ENCODE data around the gene GADL1. TPM values are rescaled to one million over a fixed set of nuclear protein-coding genes. Genes with fewer than 3 reads are reported as not detected.

GADL1 gene
- total and polyA plus RNA-seq, 7 experiments from 2014 or later: not detected

GRCh38 chr3:30864836-30865235, 29.6 kb downstream of the GADL1 start:
- H3K27me3 ChIP-seq (ENCODE audit: control insufficient read depth in 2 of 2, insufficient read depth in 2 of 2, low read length in 2 of 2): peaks cover 0 to 3% of the 10 kb centered on the region in 2 donors
- DNase-seq (no peak), ATAC-seq (no peak)
- Mint-ChIP-seq H3K9me3 (no peaks in the 10 kb centered on the region), H3K4me3 (no peak overlapping the region), H3K36me3 (no peaks in the 10 kb centered on the region), H3K27me3 (peaks cover 0 to 20% (median 0%) of the 10 kb centered on the region in 5 donors), H3K27ac (no peak overlapping the region), H3K4me1 (no peaks in the 10 kb centered on the region)
- POLR2A ChIA-PET: no interaction called here
- H3K4me3 ChIP-seq (ENCODE audit: low read length): no peak overlapping the region
- intact Hi-C loops (cut with micrococcal nuclease): no loop called here
- no peak overlapping the region for H3K27ac ChIP-seq (ENCODE audit: low read depth, low read length)
- CTCF ChIA-PET: interaction anchor here (0.5 kb wide), 1 partner anchor 84 kb away, joined by 3 read pairs; no protein-coding TSS in a partner anchor
- H3K36me3 ChIP-seq (ENCODE audit: control insufficient read depth in 2 of 3, insufficient read depth in 3 of 3, low read length in 3 of 3): no peaks in the 10 kb centered on the region
- H3K4me1 ChIP-seq (ENCODE audit: control insufficient read depth in 2 of 2, insufficient read depth in 2 of 2, low read length in 2 of 2): no peaks in the 10 kb centered on the region
- H3K9me3 ChIP-seq (ENCODE audit: control insufficient read depth in 2 of 3, low read length in 3 of 3): no peaks in the 10 kb centered on the region

DNA sequence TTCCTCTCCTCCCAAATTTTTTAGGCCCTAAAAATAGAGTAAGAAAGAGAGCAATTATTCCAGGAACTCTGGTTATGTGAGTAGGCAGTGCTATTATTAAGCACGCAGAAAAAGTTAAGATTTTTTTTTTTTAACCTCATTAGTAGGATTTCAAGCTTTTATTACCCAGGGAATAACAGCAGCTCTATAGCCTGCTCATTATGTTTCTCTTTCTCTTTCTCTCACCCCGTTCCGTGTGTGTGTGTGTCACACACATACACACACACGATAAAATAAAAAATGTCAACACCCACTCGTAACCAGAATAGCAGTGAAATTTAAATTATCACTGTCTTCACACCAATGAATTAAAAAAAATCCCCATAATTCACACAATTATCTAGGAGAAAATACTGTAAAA, 30.3 kb downstream of the GADL1 start:
- Histone ChIP-seq H3K27me3 (ENCODE audit: control insufficient read depth in 2 of 2, insufficient read depth in 2 of 2, low read length in 2 of 2) (peaks cover 0 to 3% of the 10 kb centered on the region in 2 donors), H3K4me3 (ENCODE audit: low read length) (no peak overlapping the region), H3K9me3 (ENCODE audit: control insufficient read depth in 2 of 3, low read length in 3 of 3) (no peaks in the 10 kb centered on the region), H3K4me1 (ENCODE audit: control insufficient read depth in 2 of 2, insufficient read depth in 2 of 2, low read length in 2 of 2) (no peaks in the 10 kb centered on the region), H3K36me3 (ENCODE audit: control insufficient read depth in 2 of 3, insufficient read depth in 3 of 3, low read length in 3 of 3) (no peaks in the 10 kb centered on the region), H3K27ac (ENCODE audit: low read depth, low read length) (no peak overlapping the region)
- Mint-ChIP-seq H3K9me3 (no peaks in the 10 kb centered on the region), H3K4me1 (no peaks in the 10 kb centered on the region), H3K27me3 (peaks cover 0 to 20% (median 0%) of the 10 kb centered on the region in 5 donors), H3K4me3 (no peak overlapping the region), H3K27ac (no peak overlapping the region), H3K36me3 (no peaks in the 10 kb centered on the region)
- ATAC-seq: no peak
- DNase-seq: no peak
- intact Hi-C loops (cut with micrococcal nuclease): no loop called here
- ChIA-PET CTCF (no interaction called here), POLR2A (no interaction called here)

GRCh38 chr3:30862004-30862403, 32.5 kb downstream of the GADL1 start:
- Histone ChIP-seq H3K4me3 (ENCODE audit: low read length) (no peak overlapping the region), H3K27me3 (ENCODE audit: control insufficient read depth in 2 of 2, insufficient read depth in 2 of 2, low read length in 2 of 2) (peaks cover 0 to 3% of the 10 kb centered on the region in 2 donors), H3K27ac (ENCODE audit: low read depth, low read length) (no peak overlapping the region), H3K36me3 (ENCODE audit: control insufficient read depth in 2 of 3, insufficient read depth in 3 of 3, low read length in 3 of 3) (no peaks in the 10 kb centered on the region), H3K9me3 (ENCODE audit: control insufficient read depth in 2 of 3, low read length in 3 of 3) (no peaks in the 10 kb centered on the region), H3K4me1 (ENCODE audit: control insufficient read depth in 2 of 2, insufficient read depth in 2 of 2, low read length in 2 of 2) (no peaks in the 10 kb centered on the region)
- ATAC-seq (no peak), DNase-seq (no peak)
- no peaks in the 10 kb centered on the region for H3K9me3 Mint-ChIP-seq
- H3K4me3 Mint-ChIP-seq: no peak overlapping the region
- intact Hi-C loops (cut with micrococcal nuclease): no loop called here
- ChIA-PET POLR2A (no interaction called here), CTCF (no interaction called here)
- H3K27me3 Mint-ChIP-seq: peaks cover 0 to 20% (median 0%) of the 10 kb centered on the region in 5 donors
- no peaks in the 10 kb centered on the region for H3K36me3 Mint-ChIP-seq
- H3K4me1 Mint-ChIP-seq: no peaks in the 10 kb centered on the region
- no peak overlapping the region for H3K27ac Mint-ChIP-seq

- ChIA-PET CTCF (no interaction called here), POLR2A (no interaction called here)
- no peaks in the 10 kb centered on the region for H3K4me1 ChIP-seq (ENCODE audit: control insufficient read depth in 2 of 2, insufficient read depth in 2 of 2, low read length in 2 of 2)
- no peak overlapping the region for H3K4me3 ChIP-seq (ENCODE audit: low read length)
- H3K27ac Mint-ChIP-seq: no peak overlapping the region
- H3K27me3 Mint-ChIP-seq: peaks cover 0 to 19% (median 0%) of the 10 kb centered on the region in 5 donors
- no peaks in the 10 kb centered on the region for H3K4me1 Mint-ChIP-seq
- H3K4me3 Mint-ChIP-seq: no peak overlapping the region
- H3K9me3 Mint-ChIP-seq: no peaks in the 10 kb centered on the region
- no peak overlapping the region for H3K27ac ChIP-seq (ENCODE audit: low read depth, low read length)
- no peaks in the 10 kb centered on the region for H3K27me3 ChIP-seq (ENCODE audit: control insufficient read depth in 2 of 2, insufficient read depth in 2 of 2, low read length in 2 of 2)
- H3K9me3 ChIP-seq (ENCODE audit: control insufficient read depth in 2 of 3, low read length in 3 of 3): no peaks in the 10 kb centered on the region
- no peaks in the 10 kb centered on the region for H3K36me3 Mint-ChIP-seq
- no peak for DNase-seq
- no peaks in the 10 kb centered on the region for H3K36me3 ChIP-seq (ENCODE audit: control insufficient read depth in 2 of 3, insufficient read depth in 3 of 3, low read length in 3 of 3)
- intact Hi-C loops (cut with micrococcal nuclease): no loop called here
- ATAC-seq: no peak
These were observed 35.5 kb downstream of the GADL1 start for GRCh38 chr3:30858894-30859389.

DNA sequence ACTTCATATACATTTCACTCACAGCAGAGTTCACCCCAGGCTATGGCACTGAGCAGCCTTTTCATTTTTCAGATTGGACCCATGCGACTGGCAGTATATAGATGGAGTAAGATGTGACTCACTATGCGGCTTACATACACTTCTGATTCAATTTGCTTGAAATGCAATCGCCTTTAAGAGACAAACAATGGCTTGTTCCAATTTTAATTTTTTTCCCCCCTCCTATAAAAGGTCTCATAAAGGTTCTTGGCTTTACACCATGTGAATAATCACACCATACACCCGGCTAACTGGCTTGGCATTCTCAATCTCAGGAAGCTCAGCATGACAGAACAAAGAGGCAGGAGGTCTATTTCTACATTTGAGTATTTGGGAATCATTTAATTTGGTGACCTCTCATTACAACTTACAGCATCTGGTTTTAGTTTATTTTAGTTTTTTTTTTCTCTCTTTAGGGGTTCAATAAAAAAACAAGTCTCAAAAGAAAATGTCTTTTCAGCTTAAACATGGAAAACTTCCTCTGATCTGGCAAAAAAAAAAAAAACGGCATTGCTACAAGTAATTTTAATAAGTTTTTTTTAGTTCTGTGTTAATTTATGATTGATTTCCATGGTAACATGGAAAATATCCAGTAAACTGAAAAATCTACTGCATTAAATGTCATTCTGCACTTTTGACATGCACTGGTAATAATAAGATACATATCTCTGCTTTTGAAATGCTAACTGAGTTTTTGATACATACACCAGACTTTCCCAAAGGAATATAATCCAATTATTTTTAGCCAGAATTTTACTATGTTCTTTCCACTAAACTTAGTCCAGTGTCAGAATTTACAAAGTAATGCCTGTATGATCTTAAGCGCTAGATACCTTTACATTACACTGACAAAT, 38.8 kb downstream of the GADL1 start:
- peaks cover 0 to 3% (median 0%) of the 10 kb centered on the region in 5 donors for H3K36me3 Mint-ChIP-seq
- H3K4me1 Mint-ChIP-seq: no peaks in the 10 kb centered on the region
- ATAC-seq (no peak), DNase-seq (no peak)
- Histone ChIP-seq H3K27me3 (ENCODE audit: control insufficient read depth in 2 of 2, insufficient read depth in 2 of 2, low read length in 2 of 2) (no peaks in the 10 kb centered on the region), H3K9me3 (ENCODE audit: control insufficient read depth in 2 of 3, low read length in 3 of 3) (no peaks in the 10 kb centered on the region), H3K27ac (ENCODE audit: low read depth, low read length) (no peak overlapping the region), H3K36me3 (ENCODE audit: control insufficient read depth in 2 of 3, insufficient read depth in 3 of 3, low read length in 3 of 3) (no peaks in the 10 kb centered on the region), H3K4me3 (ENCODE audit: low read length) (no peak overlapping the region), H3K4me1 (ENCODE audit: control insufficient read depth in 2 of 2, insufficient read depth in 2 of 2, low read length in 2 of 2) (no peaks in the 10 kb centered on the region)
- no peak overlapping the region for H3K4me3 Mint-ChIP-seq
- H3K9me3 Mint-ChIP-seq: peaks cover 0 to 2% (median 0%) of the 10 kb centered on the region in 11 donors
- POLR2A ChIA-PET: no interaction called here
- no peak overlapping the region for H3K27ac Mint-ChIP-seq
- peaks cover 0 to 5% (median 0%) of the 10 kb centered on the region in 5 donors for H3K27me3 Mint-ChIP-seq
- intact Hi-C loops (cut with micrococcal nuclease): no loop called here
- CTCF ChIA-PET: no interaction called here

DNA sequence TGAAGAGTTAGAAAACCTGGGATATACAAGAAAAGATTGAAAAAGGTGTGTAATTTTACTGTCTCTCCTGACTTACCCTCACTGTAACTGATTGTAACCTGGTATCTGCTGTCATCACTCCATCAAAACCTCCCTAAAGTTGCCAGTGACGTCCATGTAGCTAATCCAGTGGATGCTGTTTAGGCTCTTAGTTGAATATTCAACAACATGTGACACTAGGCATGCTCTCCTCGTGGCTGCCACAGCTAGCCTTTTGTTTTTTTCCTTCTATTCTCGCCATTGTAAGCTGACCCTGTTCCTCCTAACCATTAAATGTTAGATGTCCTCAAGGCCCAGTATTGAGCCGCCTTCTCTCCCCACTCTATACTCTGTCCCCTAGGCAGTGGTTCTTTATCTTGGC, 41.6 kb downstream of the GADL1 start:
- POLR2A ChIA-PET: no interaction called here

More for the DNA sequence above, 41.6 kb downstream of the GADL1 start:
- Histone ChIP-seq H3K9me3 (ENCODE audit: control insufficient read depth in 2 of 3, low read length in 3 of 3) (no peaks in the 10 kb centered on the region), H3K27me3 (ENCODE audit: control insufficient read depth in 2 of 2, insufficient read depth in 2 of 2, low read length in 2 of 2) (no peaks in the 10 kb centered on the region), H3K27ac (ENCODE audit: low read depth, low read length) (no peak overlapping the region), H3K4me3 (ENCODE audit: low read length) (no peak overlapping the region), H3K4me1 (ENCODE audit: control insufficient read depth in 2 of 2, insufficient read depth in 2 of 2, low read length in 2 of 2) (no peaks in the 10 kb centered on the region), H3K36me3 (ENCODE audit: control insufficient read depth in 2 of 3, insufficient read depth in 3 of 3, low read length in 3 of 3) (no peaks in the 10 kb centered on the region)
- CTCF ChIA-PET: no interaction called here
- intact Hi-C loops (cut with micrococcal nuclease): no loop called here
- Mint-ChIP-seq H3K4me3 (no peak overlapping the region), H3K27me3 (peaks cover 0 to 4% (median 0%) of the 10 kb centered on the region in 5 donors), H3K36me3 (peaks cover 0 to 3% (median 0%) of the 10 kb centered on the region in 5 donors), H3K9me3 (peaks cover 0 to 2% (median 0%) of the 10 kb centered on the region in 11 donors), H3K27ac (no peak overlapping the region), H3K4me1 (peaks cover 0 to 6% (median 0%) of the 10 kb centered on the region in 7 donors)
- no peak for ATAC-seq
- DNase-seq: no peak

Measured in naive thymus-derived CD4-positive, alpha-beta T cell (primary cell).